HUES6 (cell line): ENCODE measurements around the gene TMEM86A.
"Not testable (repeated sequence)": the region's sequence is repeated elsewhere in the genome, so short reads cannot be mapped to it uniquely, and the experiment has no call there.

ENCODE experiments used
- H3K27ac ChIP-seq: 2 replicates; pipeline ENCODE4 v1.7.0; 2013; ENCODE audit warnings: low read depth, mild to moderate bottlenecking, low read length, inconsistent platforms
- H3K27me3 ChIP-seq: 2 replicates; pipeline ENCODE4 v1.6.1; 2013; ENCODE audit warnings: low read length; ENCODE audit not compliant: control insufficient read depth, insufficient read depth
- H3K36me3 ChIP-seq: 2 replicates; pipeline ENCODE4 v1.6.1; 2013; ENCODE audit warnings: low read length; ENCODE audit not compliant: control insufficient read depth, insufficient read depth
- H3K4me1 ChIP-seq: 2 replicates; pipeline ENCODE4 v1.6.1; 2013; ENCODE audit warnings: low read length; ENCODE audit not compliant: control insufficient read depth, insufficient read depth
- H3K4me3 ChIP-seq: 2 replicates; pipeline ENCODE4 v1.5.1; 2013; ENCODE audit warnings: low read depth, low read length
- H3K9ac ChIP-seq: one replicate; pipeline ENCODE4 v1.6.1; 2013; ENCODE audit warnings: mild to moderate bottlenecking, low read length
- H3K9me3 ChIP-seq: 2 replicates; pipeline ENCODE4 v1.6.1; 2013; ENCODE audit warnings: low read depth, low read length; ENCODE audit not compliant: control insufficient read depth, insufficient read depth

TMEM86A gene

DNA sequence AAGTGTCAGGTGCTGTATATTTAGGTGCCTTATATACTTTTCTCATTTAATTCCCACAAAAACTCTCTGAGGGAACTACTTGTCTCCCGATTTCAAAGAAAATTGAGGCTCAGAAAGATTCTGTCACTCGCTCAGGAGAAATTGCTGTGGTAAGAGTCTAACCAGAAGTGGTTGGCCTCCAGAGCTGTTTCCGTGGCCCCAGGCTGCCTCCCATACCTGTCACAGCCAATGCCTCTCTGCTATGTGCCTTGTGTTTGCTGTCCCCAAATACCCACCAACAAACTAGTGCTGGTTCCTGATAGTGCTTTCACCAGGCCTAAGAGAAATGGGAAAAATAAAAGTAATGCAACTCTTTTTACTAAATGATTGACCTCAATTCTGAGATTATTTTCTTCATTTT lies 21.0 kb upstream of the TMEM86A start:
- Histone ChIP-seq H3K27ac (no peak overlapping the region), H3K9ac (no peak overlapping the region), H3K9me3 (no peaks in the 10 kb centered on the region), H3K4me1 (no peaks in the 10 kb centered on the region), H3K27me3 (no peaks in the 10 kb centered on the region), H3K36me3 (no peaks in the 10 kb centered on the region), H3K4me3 (no peak overlapping the region)

DNA sequence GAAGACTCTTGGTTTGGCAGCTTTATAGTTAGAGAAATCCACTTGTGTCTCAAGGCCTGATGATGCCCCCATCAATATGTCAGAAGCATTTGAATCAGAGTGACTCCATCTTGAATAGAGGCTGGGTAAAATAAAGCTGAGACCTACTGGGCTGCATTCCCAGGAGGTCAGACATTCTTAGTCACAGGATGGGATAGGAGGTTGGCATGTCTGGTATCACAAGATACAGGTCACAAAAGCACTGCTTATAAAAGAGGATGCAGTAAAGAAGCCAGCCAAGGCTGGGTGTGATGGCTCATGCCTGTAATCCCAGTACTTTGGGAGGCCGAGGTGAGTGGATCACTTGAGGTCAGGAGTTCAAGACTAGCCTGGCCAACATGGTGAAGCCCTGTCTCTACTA lies 16.6 kb upstream of the TMEM86A start:
- H3K9ac ChIP-seq, H3K36me3 ChIP-seq, H3K27me3 ChIP-seq, H3K9me3 ChIP-seq, H3K27ac ChIP-seq, H3K4me3 ChIP-seq, H3K4me1 ChIP-seq: not testable (repeated sequence)

DNA sequence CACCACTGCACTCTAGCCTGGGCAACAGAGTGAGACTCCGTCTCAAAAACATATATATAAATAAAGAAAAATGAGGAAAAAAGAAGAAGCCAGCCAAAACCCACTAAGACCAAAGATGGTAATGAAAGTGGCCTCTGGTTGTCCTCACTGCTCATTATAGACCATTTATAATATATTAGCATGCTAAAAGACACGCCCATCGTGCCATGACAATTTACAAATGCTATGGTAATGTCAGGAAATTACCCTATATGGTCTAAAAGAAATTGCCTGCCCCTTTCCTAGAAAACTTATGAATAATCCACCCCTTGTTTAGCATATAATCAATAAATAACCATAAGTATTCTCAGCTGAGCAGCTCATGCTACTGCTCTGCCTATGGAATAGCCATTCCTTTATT lies 16.1 kb upstream of the TMEM86A start:
- Histone ChIP-seq H3K9me3 (no peaks in the 10 kb centered on the region), H3K4me3 (no peak overlapping the region), H3K27ac (no peak overlapping the region), H3K4me1 (no peaks in the 10 kb centered on the region), H3K27me3 (no peaks in the 10 kb centered on the region), H3K9ac (no peak overlapping the region), H3K36me3 (no peaks in the 10 kb centered on the region)

DNA sequence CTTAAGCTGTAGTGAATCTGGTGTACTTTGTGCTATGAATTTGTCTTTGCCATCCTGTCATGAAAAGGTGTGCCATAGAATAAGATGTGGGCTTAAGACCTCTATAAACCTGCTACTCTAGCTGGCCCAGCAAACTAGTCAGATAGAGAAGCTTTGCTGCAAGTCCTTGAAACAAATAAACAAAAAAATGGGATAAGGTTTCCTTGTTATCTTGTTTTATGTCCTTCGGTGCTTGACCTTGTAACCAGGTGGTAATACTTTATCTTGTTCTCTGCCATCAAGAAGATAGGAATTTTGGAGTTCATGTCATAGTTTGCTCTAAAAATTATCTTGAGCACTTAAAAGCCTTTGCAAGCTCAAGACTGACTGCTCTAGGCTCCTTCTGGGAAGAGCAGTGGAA lies 14.3 kb upstream of the TMEM86A start:
- H3K36me3 ChIP-seq: no peaks in the 10 kb centered on the region
- H3K4me3 ChIP-seq: no peak overlapping the region
- no peak overlapping the region for H3K27ac ChIP-seq
- H3K4me1 ChIP-seq: no peaks in the 10 kb centered on the region
- H3K9ac ChIP-seq: no peak overlapping the region
- H3K27me3 ChIP-seq: no peaks in the 10 kb centered on the region
- H3K9me3 ChIP-seq: no peaks in the 10 kb centered on the region

DNA sequence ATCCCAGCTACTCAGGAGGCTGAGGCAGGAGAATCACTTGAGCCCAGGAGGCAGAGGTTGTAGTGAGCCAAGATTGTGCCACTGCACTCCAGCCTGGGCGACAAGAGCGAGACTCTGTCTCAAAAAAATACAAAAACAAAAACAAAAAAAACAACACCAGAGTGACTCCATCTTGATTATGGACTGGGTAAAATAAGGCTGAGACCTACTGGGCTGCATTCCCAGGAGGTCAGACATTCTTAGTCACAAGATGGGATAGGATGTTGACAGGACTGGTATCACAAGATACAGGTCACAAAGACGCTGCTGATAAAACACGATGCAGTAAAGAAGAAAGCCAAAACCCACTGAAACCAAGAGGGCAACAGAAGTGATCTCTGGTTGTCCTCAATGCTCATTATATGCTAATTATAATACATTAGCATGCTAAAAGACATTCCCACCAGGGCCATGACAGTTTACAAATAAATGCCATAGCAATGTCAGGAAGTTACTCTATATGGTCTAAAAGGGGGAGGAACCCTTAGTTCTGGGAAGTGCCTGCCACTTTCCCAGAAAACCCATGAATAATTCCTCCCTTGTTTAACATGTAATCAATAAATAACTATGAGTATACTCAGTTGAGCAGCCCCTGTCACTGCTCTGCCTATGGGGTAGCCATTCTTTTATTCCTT lies 7.0 kb upstream of the TMEM86A start:
- H3K36me3 ChIP-seq, H3K9ac ChIP-seq, H3K27ac ChIP-seq, H3K27me3 ChIP-seq, H3K4me3 ChIP-seq, H3K4me1 ChIP-seq, H3K9me3 ChIP-seq: not testable (repeated sequence)

DNA sequence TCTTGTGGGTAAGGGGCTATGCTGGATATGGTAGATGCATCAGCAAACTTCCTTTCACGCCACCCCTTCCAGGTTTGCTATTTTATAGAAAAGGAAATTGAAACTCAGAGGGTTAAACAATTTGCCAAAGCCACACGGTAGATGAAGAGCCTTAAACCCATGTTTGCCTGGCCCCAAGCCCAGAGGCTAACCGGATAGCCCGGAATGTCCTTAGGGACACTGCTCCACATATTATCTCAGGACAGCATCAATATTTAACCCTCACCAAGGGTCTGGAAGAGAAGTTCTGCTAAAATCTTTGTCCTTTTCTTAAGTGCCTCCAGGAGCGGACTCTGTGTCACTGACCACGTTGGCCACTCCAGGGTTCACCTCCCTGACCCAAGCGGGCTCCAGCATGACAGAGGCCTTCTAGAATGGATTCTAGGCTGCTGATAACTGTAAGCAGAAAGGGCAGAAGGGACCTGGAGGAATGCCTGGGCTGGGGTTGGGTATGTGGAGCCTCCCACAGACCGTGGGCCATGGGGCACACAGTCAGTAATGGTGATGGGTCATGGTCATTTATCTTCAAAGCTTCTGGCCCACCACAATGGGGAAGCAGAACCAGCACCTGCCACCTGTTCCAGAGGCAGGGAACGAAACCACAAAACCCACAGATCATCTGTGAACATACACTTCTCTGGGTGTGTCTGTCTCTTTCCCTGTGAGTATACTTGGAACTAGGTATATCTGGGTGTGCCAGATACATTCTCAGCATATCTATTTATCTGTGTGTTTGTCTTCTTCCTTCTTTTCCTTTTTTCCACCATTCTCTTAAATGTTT lies 5.4 kb upstream of the TMEM86A start:
- no peak overlapping the region for H3K27ac ChIP-seq
- H3K36me3 ChIP-seq: no peaks in the 10 kb centered on the region
- H3K4me3 ChIP-seq: no peak overlapping the region

DNA sequence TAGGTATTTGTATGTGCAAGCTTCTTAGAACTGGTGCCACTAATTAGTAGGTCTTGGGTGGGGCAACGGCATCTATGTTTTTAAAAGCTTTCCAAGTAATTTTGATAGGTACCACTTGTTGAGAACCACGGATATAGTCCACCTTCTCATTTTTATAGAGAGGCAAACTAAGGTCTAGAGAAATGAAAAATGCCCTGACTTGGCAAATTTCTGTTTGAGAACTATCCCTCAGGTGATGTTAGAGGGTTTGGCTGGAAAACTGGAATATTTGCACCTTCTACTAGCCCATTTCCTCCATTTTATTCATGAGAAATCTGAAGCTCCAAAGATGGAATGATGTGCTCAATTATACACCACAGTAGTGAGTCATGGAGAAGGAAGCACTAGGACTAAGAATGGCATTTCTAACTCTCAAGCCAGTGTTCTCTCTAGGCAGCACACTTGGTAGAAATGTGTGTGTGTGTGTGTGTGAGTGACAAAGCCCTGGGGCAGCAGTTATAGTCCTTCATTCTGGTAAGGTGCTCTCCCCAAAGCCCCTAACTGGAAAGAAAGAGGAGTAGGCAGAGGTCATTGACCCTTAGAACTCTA lies 1.8 kb upstream of the TMEM86A start:
- H3K4me3 ChIP-seq: no peak overlapping the region
- H3K4me1 ChIP-seq: peaks cover 9% of the 10 kb centered on the region
- no peak overlapping the region for H3K9ac ChIP-seq
- H3K9me3 ChIP-seq: no peaks in the 10 kb centered on the region
- no peak overlapping the region for H3K27ac ChIP-seq
- peaks cover 37% of the 10 kb centered on the region for H3K27me3 ChIP-seq
- no peaks in the 10 kb centered on the region for H3K36me3 ChIP-seq

More for the DNA sequence above, 5.4 kb upstream of the TMEM86A start:
- H3K9ac ChIP-seq: no peak overlapping the region
- no peaks in the 10 kb centered on the region for H3K9me3 ChIP-seq
- H3K4me1 ChIP-seq: peaks cover 5% of the 10 kb centered on the region
- H3K27me3 ChIP-seq: peaks cover 15% of the 10 kb centered on the region

DNA sequence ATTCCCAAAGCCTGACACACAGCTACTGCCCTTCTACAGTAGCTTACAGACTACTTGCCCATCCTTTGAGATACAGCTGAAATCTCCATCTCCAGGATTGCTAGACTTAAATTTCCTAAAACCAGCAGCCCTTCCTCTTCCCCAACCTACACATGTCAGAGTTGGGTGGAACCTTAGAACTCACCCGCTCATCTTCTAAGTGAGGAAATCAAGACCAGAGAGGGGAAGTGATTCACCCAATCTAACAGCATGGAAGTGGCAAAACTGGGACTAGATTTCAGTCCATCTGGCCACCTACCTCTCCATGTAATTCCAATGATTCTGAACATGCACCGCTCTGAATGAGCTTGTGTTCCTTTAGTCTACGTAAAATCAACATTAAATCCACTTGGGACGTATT lies 1.0 kb upstream of the TMEM86A start:
- H3K9me3 ChIP-seq: no peaks in the 10 kb centered on the region
- no peak overlapping the region for H3K4me3 ChIP-seq
- peaks cover 9% of the 10 kb centered on the region; the same call in 1 of the 2 replicates for H3K4me1 ChIP-seq
- H3K27me3 ChIP-seq: peaks cover 37% of the 10 kb centered on the region
- no peaks in the 10 kb centered on the region for H3K36me3 ChIP-seq
- H3K9ac ChIP-seq: no peak overlapping the region
- no peak overlapping the region for H3K27ac ChIP-seq

DNA sequence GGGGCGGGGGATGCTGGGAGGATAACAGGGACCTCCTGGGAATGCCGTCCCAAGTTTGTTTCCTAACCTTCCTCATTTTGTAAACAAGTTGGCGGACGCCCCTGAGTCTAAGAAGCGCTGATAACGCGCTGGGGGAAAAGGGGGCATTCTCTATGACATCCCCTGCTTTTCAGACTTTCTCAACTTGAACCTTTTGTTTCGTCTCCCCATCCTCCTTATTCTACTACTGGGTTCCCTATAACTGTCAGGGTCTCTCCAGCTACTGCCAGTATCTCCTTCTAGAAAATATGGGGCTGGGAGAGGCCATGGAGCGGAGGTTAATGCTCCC lies 654 bp downstream of the TMEM86A start:
- H3K27me3 ChIP-seq: peaks cover 37% of the 10 kb centered on the region
- H3K9ac ChIP-seq: no peak overlapping the region
- peak overlapping the region; percentile 81 for H3K4me3 ChIP-seq
- H3K4me1 ChIP-seq: peaks cover 9% of the 10 kb centered on the region; the same call in 1 of the 2 replicates
- H3K27ac ChIP-seq: no peak overlapping the region
- no peaks in the 10 kb centered on the region for H3K36me3 ChIP-seq
- no peaks in the 10 kb centered on the region for H3K9me3 ChIP-seq

DNA sequence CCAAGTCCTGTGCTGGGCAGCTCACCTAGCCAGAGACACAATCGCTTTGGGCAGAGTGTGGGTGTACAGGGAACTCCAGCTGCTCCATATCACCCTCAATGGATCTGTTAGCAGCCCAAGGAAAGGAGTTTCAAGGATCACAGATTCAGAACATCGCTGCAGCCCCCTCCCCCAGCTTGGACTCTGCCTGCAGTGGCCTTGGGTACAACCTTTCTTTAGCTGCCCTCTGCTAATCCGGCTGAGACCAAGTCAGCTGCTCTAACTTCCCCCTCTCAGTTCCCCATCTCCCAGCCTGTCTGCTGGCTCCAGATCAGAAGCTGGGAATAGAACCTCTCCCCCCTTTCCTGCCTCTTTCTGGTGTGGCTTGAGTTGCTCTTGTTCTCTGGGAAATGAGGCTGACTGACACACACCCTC lies 1.3 kb downstream of the TMEM86A start:
- Histone ChIP-seq H3K9me3 (no peaks in the 10 kb centered on the region), H3K27ac (no peak overlapping the region), H3K36me3 (no peaks in the 10 kb centered on the region), H3K27me3 (peaks cover 37% of the 10 kb centered on the region), H3K9ac (no peak overlapping the region), H3K4me3 (peak overlapping the region; percentile 81; the same call in 1 of the 2 replicates), H3K4me1 (peaks cover 9% of the 10 kb centered on the region; the same call in 1 of the 2 replicates)

DNA sequence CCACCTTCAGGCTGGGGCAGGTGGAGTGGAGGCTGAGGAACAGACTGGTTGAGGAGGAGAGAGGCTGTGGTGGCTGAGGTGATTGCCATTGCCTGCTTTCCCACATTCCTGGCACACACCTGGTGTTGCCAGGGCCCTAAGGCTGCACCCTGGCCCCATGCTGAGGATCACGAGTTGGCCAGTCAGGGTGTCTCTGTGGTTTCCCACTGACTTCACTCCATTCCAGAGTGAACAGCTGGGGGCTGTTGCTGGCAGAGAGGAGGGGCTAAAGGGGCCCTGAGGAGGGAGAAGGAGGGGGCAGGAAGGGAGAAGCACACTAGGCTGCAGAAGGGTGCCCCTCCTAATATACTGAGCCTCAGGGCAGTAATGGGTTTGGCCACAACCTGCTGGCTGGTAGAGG lies 1.8 kb downstream of the TMEM86A start:
- Histone ChIP-seq H3K9ac (no peak overlapping the region), H3K4me3 (no peak overlapping the region), H3K9me3 (no peaks in the 10 kb centered on the region), H3K4me1 (peaks cover 9% of the 10 kb centered on the region; the same call in 1 of the 2 replicates), H3K36me3 (no peaks in the 10 kb centered on the region), H3K27me3 (peaks cover 37% of the 10 kb centered on the region), H3K27ac (no peak overlapping the region)
